ENCODE data around the gene CEBPZ.

DNA sequence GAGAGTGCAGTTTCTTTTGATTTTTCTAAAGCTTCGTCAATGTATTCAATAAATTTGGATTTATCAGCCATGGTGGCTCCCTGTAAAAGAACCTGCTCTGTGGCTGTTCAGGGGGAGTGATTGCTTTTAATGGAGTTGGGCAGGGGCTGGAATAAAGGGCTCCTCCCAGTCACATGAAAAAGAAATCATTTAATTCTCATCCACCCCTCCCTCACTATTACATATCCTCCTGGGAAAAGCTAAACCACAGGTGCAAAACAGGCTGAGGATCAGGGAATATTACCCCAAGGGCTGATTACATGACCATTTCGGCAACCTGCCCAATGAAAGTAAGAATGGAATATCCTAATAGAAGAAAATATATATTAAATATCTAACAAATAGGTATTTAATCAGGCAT is 42.8 kb downstream of the CEBPZ start, which contains the start of gene SULT6B1:
- TF ChIP-seq POLR2A (IDR thresholded peaks at IDR 0.05; ENCODE audit: low read length): no peak
- no peak for TF ChIP-seq GATA1 (IDR thresholded peaks at IDR 0.05; ENCODE audit: low read depth, low read length)
